Stimulated activated effector memory CD8-positive, alpha-beta T cell treated with anti-CD3 and anti-CD28 coated beads, Interleukin-12 subunit alpha, Interleukin-12 subunit beta, amount 100 ng/mL, for 72 hours (primary cell): ENCODE measurements around the gene PIK3CA.
"Not testable (repeated sequence)": the region's sequence is repeated elsewhere in the genome, so short reads cannot be mapped to it uniquely, and the experiment has no call there.

Source experiments
- ATAC-seq: fragments of 150-1000 bp; cut with Tn5 transposase; 2 replicates; pipeline ENCODE4 v1.10.0; 2021
- DNase-seq, 2 donors: peaks; one replicate each; pipeline ENCODE4 v3.0.0; 2021 to 2022; ENCODE audit warnings: low spot score in 2 of 2
- H3K27ac Mint-ChIP-seq: one replicate; pipeline ENCODE4 v1.8.0; 2022; ENCODE audit warnings: mild to moderate bottlenecking, mixed read lengths
- H3K36me3 Mint-ChIP-seq: one replicate; pipeline ENCODE4 v1.8.0; 2022; ENCODE audit warnings: mild to moderate bottlenecking, mixed read lengths
- H3K4me1 Mint-ChIP-seq: one replicate; pipeline ENCODE4 v1.8.0; 2022; ENCODE audit warnings: mixed read lengths
- H3K4me3 Mint-ChIP-seq: one replicate; pipeline ENCODE4 v1.8.0; 2022; ENCODE audit warnings: mild to moderate bottlenecking, mixed read lengths
- H3K9me3 Mint-ChIP-seq: one replicate; pipeline ENCODE4 v1.8.0; 2022; ENCODE audit warnings: mixed read lengths

Gene PIK3CA

DNA sequence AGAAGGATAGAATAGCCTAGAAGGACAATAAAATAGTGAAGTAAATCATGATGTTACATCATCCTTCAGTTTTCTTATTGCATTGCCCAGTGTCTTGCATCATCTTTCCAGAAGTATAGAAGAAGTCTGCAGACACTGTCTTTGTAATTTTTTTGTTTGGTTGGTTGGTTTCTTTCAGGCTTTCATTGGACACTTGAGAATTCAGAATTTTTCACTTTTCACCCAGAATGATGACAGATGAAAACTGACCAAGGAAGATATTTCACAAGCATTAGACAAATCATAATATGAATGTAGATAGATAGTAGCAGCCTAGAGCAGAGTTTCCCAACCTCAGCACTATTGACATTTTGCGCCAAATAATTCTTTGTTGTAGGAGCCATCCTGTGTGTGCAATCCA, 67.4 kb downstream of the PIK3CA start:
- ATAC-seq, H3K9me3 Mint-ChIP-seq, H3K4me3 Mint-ChIP-seq, DNase-seq, H3K27ac Mint-ChIP-seq, H3K4me1 Mint-ChIP-seq: not testable (repeated sequence)
- peaks cover 56% of the 10 kb centered on the region for H3K36me3 Mint-ChIP-seq

DNA sequence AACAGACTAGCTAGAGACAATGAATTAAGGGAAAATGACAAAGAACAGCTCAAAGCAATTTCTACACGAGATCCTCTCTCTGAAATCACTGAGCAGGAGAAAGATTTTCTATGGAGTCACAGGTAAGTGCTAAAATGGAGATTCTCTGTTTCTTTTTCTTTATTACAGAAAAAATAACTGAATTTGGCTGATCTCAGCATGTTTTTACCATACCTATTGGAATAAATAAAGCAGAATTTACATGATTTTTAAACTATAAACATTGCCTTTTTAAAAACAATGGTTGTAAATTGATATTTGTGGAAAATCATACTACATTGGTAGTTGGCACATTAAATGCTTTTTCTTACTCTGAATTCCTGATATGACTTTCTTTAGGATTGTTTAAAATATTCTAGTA, 70.1 kb downstream of the PIK3CA start:
- not testable (repeated sequence) for H3K4me3 Mint-ChIP-seq, H3K4me1 Mint-ChIP-seq, H3K27ac Mint-ChIP-seq, H3K9me3 Mint-ChIP-seq, ATAC-seq, DNase-seq
- peaks cover 64% of the 10 kb centered on the region for H3K36me3 Mint-ChIP-seq

- Mint-ChIP-seq H3K27ac (peak overlapping the region; percentile 52), H3K9me3 (no peaks in the 10 kb centered on the region), H3K4me1 (no peaks in the 10 kb centered on the region), H3K36me3 (peaks cover 80% of the 10 kb centered on the region), H3K4me3 (no peak overlapping the region)
- ATAC-seq (no peak), DNase-seq (no peak)
Observed at GRCh38 chr3:179223548-179223947, 75.4 kb downstream of the PIK3CA start.

DNA sequence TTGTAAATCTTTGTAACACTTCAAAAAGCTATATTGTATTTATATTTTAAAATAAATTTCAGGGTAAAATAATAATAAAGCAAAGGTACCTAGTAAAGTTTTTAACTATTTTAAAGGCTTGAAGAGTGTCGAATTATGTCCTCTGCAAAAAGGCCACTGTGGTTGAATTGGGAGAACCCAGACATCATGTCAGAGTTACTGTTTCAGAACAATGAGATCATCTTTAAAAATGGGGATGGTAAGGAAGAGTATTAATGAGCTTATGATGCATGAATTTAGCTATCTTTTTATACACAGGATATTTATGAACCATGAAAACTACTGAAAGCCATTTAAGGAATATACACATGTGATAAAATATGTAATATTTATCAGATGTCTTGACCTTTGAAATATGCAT, 76.4 kb downstream of the PIK3CA start:
- Mint-ChIP-seq H3K4me1 (no peaks in the 10 kb centered on the region), H3K4me3 (no peak overlapping the region), H3K9me3 (no peaks in the 10 kb centered on the region), H3K27ac (no peak overlapping the region), H3K36me3 (peaks cover 80% of the 10 kb centered on the region)
- ATAC-seq (no peak), DNase-seq (no peak)

DNA sequence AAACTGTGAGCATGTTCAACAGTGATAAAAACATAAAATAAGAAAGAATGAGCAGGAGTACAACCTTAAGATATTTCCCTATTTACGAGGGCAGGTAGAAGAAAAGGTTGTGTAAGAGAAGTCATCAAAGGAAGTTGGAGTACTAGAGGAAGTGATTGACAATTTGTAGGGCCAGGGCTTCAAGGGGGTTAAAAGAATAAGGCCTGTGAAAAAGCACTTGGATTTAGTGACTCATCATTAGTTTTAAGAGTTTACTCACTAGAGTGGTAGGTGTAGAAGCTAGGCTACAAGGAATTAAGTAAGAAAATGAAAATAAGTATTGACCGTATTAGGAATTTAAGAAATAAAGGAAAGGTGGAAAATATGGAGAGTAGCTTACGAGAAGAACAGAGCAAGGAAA, 79.2 kb downstream of the PIK3CA start:
- Mint-ChIP-seq H3K9me3 (no peaks in the 10 kb centered on the region), H3K4me1 (no peaks in the 10 kb centered on the region), H3K36me3 (peaks cover 80% of the 10 kb centered on the region), H3K27ac (no peak overlapping the region), H3K4me3 (no peak overlapping the region)
- DNase-seq (no peak), ATAC-seq (no peak)

DNA sequence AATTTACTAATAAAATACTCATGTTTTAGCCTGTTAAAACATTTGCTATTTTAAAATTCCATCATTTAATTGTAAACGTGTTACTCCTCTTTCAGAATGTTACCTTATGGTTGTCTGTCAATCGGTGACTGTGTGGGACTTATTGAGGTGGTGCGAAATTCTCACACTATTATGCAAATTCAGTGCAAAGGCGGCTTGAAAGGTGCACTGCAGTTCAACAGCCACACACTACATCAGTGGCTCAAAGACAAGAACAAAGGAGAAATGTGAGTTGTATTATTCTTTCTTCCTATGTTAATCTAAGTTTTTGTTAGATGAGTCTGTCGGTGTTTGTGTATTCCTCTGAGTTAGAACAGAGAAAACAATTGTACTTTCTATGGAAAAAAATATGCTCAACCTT, 81.0 kb downstream of the PIK3CA start:
- no peak for ATAC-seq
- Mint-ChIP-seq H3K27ac (no peak overlapping the region), H3K4me3 (no peak overlapping the region)

DNA sequence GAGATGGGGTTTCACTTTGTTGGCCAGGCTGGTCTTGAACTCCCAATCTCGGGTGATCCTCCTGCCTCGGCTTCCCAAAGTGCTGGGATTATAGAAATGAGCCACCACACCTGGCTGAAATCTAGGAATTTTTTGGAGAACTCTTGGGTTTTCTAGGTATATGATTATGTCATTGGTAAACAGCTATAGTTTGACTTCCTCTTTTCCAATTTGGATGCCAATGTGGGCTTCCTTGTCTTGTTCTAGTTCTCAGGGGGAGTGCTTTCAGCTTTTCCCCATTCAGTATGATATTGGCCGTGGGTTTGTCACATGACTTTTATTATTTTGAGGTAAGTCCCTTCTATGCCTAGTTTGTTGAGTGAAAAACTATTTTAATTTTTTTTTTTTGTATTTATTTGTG, 84.9 kb downstream of the PIK3CA start:
- no peak overlapping the region for H3K27ac Mint-ChIP-seq

More for the DNA sequence above, 81.0 kb downstream of the PIK3CA start:
- DNase-seq = no peak
- Mint-ChIP-seq H3K36me3 (peaks cover 82% of the 10 kb centered on the region), H3K9me3 (no peaks in the 10 kb centered on the region), H3K4me1 (no peaks in the 10 kb centered on the region)

DNA sequence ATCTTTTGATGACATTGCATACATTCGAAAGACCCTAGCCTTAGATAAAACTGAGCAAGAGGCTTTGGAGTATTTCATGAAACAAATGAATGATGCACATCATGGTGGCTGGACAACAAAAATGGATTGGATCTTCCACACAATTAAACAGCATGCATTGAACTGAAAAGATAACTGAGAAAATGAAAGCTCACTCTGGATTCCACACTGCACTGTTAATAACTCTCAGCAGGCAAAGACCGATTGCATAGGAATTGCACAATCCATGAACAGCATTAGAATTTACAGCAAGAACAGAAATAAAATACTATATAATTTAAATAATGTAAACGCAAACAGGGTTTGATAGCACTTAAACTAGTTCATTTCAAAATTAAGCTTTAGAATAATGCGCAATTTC, 86.0 kb downstream of the PIK3CA start:
- Mint-ChIP-seq H3K4me1 (no peaks in the 10 kb centered on the region), H3K4me3 (no peak overlapping the region), H3K36me3 (peaks cover 68% of the 10 kb centered on the region), H3K9me3 (no peaks in the 10 kb centered on the region), H3K27ac (no peak overlapping the region)
- DNase-seq = no peak
- no peak for ATAC-seq

More for the DNA sequence above, 84.9 kb downstream of the PIK3CA start:
- ATAC-seq (no peak), DNase-seq (no peak)
- Mint-ChIP-seq H3K4me3 (no peak overlapping the region), H3K4me1 (no peaks in the 10 kb centered on the region), H3K36me3 (peaks cover 80% of the 10 kb centered on the region), H3K9me3 (no peaks in the 10 kb centered on the region)

GRCh38 chr3:179236669-179237301, 88.6 kb downstream of the PIK3CA start:
- Mint-ChIP-seq H3K36me3 (peaks cover 42% of the 10 kb centered on the region), H3K4me3 (no peak overlapping the region), H3K4me1 (no peaks in the 10 kb centered on the region), H3K9me3 (no peaks in the 10 kb centered on the region), H3K27ac (no peak overlapping the region)
- DNase-seq (no peak), ATAC-seq (peak; percentile 81)

GRCh38 chr3:179240299-179240698, 92.1 kb downstream of the PIK3CA start:
- H3K36me3 Mint-ChIP-seq = peaks cover 12% of the 10 kb centered on the region
- not testable (repeated sequence) for H3K4me1 Mint-ChIP-seq, DNase-seq, H3K4me3 Mint-ChIP-seq, ATAC-seq, H3K9me3 Mint-ChIP-seq, H3K27ac Mint-ChIP-seq

GRCh38 chr3:179242859-179243258, 94.7 kb downstream of the PIK3CA start:
- not testable (repeated sequence) for H3K4me3 Mint-ChIP-seq, H3K27ac Mint-ChIP-seq, ATAC-seq, DNase-seq, H3K36me3 Mint-ChIP-seq, H3K9me3 Mint-ChIP-seq, H3K4me1 Mint-ChIP-seq

GRCh38 chr3:179244878-179245277, 96.7 kb downstream of the PIK3CA start:
- Mint-ChIP-seq H3K4me3 (no peak overlapping the region), H3K9me3 (no peaks in the 10 kb centered on the region), H3K36me3 (peaks cover 6% of the 10 kb centered on the region), H3K4me1 (no peaks in the 10 kb centered on the region), H3K27ac (no peak overlapping the region)
- no peak for DNase-seq
- ATAC-seq = no peak

DNA sequence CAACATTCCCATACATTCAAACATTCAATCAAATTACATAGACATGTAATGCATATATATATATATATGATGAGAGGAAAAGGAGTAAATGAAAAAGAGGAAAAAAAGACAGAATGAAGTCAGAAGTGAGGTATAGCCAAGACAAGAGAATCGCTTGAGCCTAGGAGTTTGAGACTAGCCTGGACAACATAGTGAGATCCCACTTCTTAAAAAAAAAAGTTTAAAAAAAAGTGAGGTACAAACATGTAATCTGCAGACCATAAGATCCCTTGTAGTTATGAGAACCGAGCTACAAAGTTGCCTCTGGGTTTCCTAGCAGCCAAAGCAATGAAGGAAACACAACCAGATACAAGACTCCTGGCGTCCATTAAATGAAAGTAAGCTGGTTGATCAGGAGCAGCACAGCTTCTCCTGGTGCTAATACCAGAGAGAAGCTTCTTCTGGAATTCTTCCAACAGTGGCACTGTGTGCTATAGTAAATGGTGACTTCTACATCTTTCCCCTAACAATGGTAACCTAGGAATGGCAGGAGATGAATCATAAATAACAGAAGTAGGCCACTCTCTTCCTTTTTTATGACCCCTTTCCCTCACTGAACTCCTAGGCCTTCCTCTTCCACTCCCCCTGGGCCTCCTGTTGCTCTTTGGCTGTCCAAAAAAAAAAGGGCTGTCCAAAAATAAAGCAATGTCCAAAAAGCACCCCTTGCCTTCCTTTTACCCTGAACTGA, 99.3 kb downstream of the PIK3CA start:
- Mint-ChIP-seq H3K4me1 (no peaks in the 10 kb centered on the region), H3K27ac (no peak overlapping the region), H3K36me3 (peaks cover 6% of the 10 kb centered on the region), H3K9me3 (no peaks in the 10 kb centered on the region), H3K4me3 (no peak overlapping the region)
- ATAC-seq (no peak), DNase-seq (no peak)

DNA sequence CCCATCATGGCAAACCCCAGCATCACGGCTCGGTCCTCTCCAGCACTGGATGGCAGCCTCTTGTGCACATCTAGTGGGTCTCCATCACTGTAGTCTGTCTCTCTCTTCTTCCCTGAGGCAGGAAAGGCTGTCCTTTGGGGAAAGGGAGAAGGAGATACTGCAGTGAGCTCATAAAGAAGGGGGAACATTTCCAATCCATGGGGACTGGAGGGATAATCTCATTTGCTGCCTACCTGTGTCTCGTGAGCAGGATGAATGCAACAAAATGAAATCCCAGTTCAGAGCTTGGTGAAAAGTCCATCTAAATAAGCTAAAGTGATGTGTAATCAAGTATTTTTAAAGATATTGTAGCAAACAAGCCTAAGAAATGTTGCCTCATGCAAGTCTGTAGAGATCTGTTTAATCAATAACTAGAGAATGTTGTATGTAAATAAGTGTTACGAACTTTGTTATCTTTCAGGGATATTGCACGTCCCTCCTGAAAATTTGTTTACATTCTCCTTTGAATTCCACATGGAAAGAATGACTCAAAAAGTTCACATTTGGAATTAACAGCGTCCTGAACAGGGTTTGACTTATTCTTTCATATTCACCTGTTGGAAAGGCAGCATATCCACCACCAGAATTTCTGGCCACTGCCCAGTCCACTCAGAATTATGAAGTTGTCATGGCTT, 102.8 kb downstream of the PIK3CA start, which contains the start of gene KCNMB3:
Gene KCNMB3 (minus strand): TSS at position 312 of the 674 bp plus-strand sequence. CDS start 124 bp downstream, at position 188.
- H3K27ac Mint-ChIP-seq = no peak within 1 kb of the TSS
- ATAC-seq (no peak), DNase-seq (no peak)
- H3K9me3 Mint-ChIP-seq = no peaks in the 10 kb centered on the region
- H3K4me1 Mint-ChIP-seq = no peaks in the 10 kb centered on the region
- H3K4me3 Mint-ChIP-seq = no peak within 1 kb of the TSS
- H3K36me3 Mint-ChIP-seq = peaks cover 6% of the 10 kb centered on the region

DNA sequence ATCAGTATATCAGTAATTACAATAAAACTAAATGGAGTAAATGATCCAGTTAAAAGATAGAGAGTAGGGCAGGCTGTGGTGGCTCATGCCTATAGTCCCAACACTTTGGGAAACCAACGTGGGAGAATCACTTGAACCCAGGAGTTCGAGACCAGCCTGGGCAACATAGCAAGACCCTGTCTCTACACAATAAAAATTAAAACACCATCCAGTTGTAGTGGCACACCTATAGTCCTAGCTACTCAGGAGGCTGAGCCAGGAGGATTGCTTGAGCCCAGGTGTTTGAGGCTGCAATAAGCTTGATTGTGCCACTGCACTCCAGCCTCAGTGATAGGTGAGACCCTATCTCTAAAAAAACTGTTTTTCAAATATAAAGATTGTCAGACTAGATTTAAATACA, 108.7 kb downstream of the PIK3CA start:
- DNase-seq = no peak
- no peak for ATAC-seq
- H3K4me3 Mint-ChIP-seq = no peak overlapping the region
- H3K9me3 Mint-ChIP-seq = peaks cover 7% of the 10 kb centered on the region
- H3K4me1 Mint-ChIP-seq = peaks cover 22% of the 10 kb centered on the region
- no peak overlapping the region for H3K27ac Mint-ChIP-seq
- no peaks in the 10 kb centered on the region for H3K36me3 Mint-ChIP-seq

DNA sequence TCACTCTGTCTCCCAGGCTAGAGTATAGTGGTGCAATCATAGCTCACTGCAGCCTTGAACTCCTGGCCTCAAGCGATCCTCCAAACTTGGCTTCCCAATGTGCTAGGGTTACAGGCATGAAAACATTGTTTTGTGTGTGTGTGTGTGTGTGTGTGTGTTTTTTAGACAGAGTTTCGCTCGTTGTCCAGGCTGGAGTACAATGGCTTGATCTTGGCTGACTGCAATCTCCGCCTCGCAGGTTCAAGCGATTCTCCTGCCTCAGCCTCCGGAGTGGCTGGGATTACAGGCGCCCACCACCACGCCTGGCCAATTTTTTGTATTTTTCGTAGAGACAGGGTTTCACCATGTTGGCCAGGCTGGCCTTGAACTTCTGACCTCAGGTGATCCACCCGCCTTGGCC, 109.6 kb downstream of the PIK3CA start:
- H3K4me3 Mint-ChIP-seq, H3K9me3 Mint-ChIP-seq, DNase-seq: not testable (repeated sequence)

More for the DNA sequence above, 109.6 kb downstream of the PIK3CA start:
- not testable (repeated sequence) for H3K27ac Mint-ChIP-seq, ATAC-seq, H3K36me3 Mint-ChIP-seq
- peaks cover 22% of the 10 kb centered on the region for H3K4me1 Mint-ChIP-seq
